GM06990 (cell line): ENCODE data around the gene GPR75.
"Not testable (repeated sequence)": the region's sequence is repeated elsewhere in the genome, so short reads cannot be mapped to it uniquely, and the experiment has no call there.

ENCODE experiments used
- DNase-seq: peaks from one replicate; pipeline ENCODE4 v3.0.0-alpha.2; 2011; ENCODE audit not compliant: insufficient read length; ENCODE audit errors: extremely low read depth
- H3K27me3 ChIP-seq: replicated peaks from 2 replicates; pipeline ENCODE4 v1.6.0; 2011; ENCODE audit warnings: low read length; ENCODE audit not compliant: control insufficient read depth, insufficient read depth
- H3K36me3 ChIP-seq: 2 replicates; pipeline ENCODE4 v1.5.1; 2011; ENCODE audit warnings: low read length; ENCODE audit not compliant: control insufficient read depth, insufficient read depth
- H3K4me3 ChIP-seq: replicated peaks from 2 replicates; pipeline ENCODE4 v1.5.1; 2011; ENCODE audit warnings: low read depth, mild to moderate bottlenecking, control low read depth, low read length
- TF ChIP-seq, protein P1 (sequence below): IDR thresholded peaks from 2 replicates; pipeline ENCODE4 v1.5.1; 2011; ENCODE audit warnings: low read length, control low read depth, mild to moderate bottlenecking, inconsistent platforms; ENCODE audit not compliant: insufficient read depth, poor library complexity, severe bottlenecking

Gene GPR75

DNA sequence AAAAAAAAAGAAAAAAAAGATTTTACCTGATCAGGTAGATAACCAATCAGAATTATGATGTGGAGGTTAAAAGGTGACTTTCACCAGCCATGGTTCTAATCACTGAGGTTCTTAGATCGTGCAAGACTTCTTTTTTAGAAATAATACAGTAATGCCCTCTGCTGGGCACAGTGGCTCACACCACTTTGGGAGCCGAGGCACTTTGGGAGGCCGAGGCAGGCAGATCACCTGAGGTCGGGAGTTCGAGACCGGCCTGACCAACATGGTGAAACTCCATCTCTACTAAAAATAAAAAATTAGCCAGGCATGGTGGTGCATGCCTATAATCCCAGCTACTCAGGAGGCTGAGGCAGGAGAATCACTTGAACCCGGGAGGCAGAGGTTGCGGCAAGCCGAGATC, 36.1 kb downstream of the GPR75 start:
- DNase-seq: peak; percentile 6
- H3K36me3 ChIP-seq, H3K27me3 ChIP-seq, H3K4me3 ChIP-seq: not testable (repeated sequence)
- TF ChIP-seq, protein P1, sequence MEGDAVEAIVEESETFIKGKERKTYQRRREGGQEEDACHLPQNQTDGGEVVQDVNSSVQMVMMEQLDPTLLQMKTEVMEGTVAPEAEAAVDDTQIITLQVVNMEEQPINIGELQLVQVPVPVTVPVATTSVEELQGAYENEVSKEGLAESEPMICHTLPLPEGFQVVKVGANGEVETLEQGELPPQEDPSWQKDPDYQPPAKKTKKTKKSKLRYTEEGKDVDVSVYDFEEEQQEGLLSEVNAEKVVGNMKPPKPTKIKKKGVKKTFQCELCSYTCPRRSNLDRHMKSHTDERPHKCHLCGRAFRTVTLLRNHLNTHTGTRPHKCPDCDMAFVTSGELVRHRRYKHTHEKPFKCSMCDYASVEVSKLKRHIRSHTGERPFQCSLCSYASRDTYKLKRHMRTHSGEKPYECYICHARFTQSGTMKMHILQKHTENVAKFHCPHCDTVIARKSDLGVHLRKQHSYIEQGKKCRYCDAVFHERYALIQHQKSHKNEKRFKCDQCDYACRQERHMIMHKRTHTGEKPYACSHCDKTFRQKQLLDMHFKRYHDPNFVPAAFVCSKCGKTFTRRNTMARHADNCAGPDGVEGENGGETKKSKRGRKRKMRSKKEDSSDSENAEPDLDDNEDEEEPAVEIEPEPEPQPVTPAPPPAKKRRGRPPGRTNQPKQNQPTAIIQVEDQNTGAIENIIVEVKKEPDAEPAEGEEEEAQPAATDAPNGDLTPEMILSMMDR: peak; percentile 9

DNA sequence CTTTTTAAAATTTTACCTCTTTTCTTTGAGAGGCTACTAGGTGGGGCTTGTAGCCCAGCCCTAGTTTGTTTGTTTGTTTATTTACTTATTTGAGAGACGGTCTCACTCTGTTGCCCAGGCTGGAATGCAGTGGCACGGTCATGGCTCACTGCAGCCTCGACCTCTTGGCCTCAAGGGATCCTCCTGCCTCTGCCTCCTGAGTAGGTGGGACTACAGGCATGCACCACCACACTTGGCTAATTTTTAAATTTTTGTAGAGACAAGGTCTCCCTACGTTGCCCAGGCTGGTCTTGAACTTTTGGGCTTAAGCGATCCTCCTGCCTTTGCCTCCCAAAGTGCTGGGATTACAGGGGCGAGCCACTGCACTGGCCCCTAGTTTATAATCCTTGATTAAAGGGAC, 38.0 kb downstream of the GPR75 start:
- Histone ChIP-seq H3K36me3 (peaks cover 4% of the 10 kb centered on the region), H3K27me3 (no peaks in the 10 kb centered on the region), H3K4me3 (no peak overlapping the region)
- TF ChIP-seq, protein P1: no peak
- DNase-seq: no peak

DNA sequence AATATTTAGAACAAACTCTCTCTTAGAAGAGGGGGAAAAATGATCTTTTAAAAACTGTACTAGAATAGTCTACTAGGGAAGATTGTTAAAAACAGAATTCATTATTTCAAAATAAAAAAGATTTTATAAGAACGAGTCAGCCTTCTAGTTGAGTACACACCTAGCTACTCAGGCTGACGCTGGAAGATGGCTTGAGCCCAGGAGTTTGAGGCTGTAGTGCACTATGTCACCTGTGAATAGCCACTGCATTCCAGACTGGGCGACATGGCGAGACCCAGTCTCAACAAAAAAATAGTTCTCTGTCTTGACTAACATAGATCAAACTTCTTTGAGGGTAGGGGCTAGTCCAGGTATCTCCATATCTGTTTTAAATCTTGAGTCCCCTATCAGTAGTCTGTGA, 39.1 kb downstream of the GPR75 start:
- Histone ChIP-seq H3K4me3 (no peak overlapping the region), H3K27me3 (no peaks in the 10 kb centered on the region), H3K36me3 (peaks cover 6% of the 10 kb centered on the region)
- TF ChIP-seq, protein P1: no peak
- no peak for DNase-seq

DNA sequence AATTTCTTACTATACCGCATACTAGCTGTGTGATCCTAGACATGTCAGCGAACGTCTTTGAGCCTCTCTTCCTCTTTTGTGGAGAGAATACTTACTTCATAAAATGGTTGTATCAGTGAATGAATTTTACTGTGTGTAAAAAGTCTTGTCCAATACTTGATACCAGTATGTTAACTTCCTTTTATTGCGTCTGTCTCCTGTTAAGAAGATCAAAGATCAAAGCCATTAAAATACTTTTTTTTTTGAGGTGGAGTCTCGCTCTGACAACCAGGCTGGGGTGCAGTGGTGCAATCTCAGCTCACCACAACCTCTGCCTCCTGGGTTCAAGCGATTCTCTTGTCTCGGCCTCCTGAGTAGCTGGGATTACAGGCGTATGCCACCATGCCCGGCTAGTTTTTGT, 39.7 kb downstream of the GPR75 start:
- H3K36me3 ChIP-seq: peaks cover 6% of the 10 kb centered on the region
- no peak for DNase-seq
- TF ChIP-seq, protein P1: no peak
- no peak overlapping the region for H3K4me3 ChIP-seq
- H3K27me3 ChIP-seq: no peaks in the 10 kb centered on the region

DNA sequence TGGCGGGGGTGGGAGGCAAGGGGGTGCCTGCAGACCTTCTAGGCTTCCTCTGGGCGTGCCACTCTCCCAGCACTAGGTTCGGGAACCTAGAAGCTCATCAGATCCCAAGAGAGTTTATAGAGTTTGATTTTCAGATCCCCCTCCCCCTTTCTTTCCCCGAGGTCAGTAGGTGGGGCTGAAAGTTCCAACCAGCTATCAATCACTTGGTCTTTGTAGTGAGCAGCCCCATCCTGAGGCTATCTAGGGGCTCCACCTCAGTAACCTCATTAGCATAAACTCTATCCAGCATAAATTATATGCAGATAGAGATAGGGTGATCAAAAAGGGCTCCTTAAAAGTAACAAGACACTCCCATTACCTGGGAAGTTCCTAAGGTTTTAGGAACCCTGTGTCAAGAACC, 40.1 kb downstream of the GPR75 start:
- TF ChIP-seq, protein P1: no peak
- Histone ChIP-seq H3K4me3 (no peak overlapping the region), H3K27me3 (no peaks in the 10 kb centered on the region), H3K36me3 (peaks cover 6% of the 10 kb centered on the region)
- DNase-seq: no peak

DNA sequence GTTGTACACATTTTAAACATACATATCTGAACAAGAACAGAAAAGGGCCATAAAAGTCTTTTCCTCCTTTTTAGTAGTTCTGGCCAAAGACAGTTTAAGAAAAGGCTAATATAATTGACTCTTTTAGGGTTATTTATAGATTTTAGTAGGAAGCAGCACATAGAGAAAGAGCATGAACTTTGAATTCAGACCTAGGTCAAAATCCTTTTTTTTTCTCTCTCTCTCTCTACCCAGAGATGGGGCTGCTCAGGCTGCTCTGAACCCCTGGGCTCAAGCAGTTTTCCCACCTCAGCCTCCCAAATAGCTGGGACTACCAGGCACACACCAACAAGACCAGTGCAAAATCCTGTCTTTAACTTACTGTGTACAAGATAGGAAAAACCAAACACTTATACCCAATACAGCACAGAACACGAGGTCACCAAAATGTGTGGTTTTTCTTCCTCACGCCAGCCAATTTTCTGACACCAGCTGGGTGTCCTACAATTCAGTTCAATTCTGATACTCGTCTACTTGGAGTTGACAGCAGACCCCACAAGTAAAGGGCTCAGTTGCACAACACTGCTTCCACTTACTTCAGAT, 40.8 kb downstream of the GPR75 start:
- no peaks in the 10 kb centered on the region for H3K27me3 ChIP-seq
- H3K36me3 ChIP-seq: peaks cover 6% of the 10 kb centered on the region
- DNase-seq: no peak
- no peak overlapping the region for H3K4me3 ChIP-seq
- TF ChIP-seq, protein P1: no peak
